Heart right ventricle (tissue), 16 donors: Measurements from ENCODE around the gene FAM120B. TPM values are rescaled to one million over a fixed set of nuclear protein-coding genes. Genes with fewer than 3 reads are reported as not detected.

Source experiments
- ATAC-seq, 8 donors: fragments of 200-7000 bp; cut with Tn5 transposase; one replicate each; pipeline ENCODE4 v1.9.1; 2020; ENCODE audit warnings: mild to moderate bottlenecking in 8 of 8, moderate library complexity in 8 of 8, moderate number of reproducible peaks in 1 of 8
- DNase-seq, 2 donors: peaks; one replicate each; pipeline ENCODE4 v3.0.0-alpha.2; 2020
- H3K27ac ChIP-seq, 10 donors: fragments of 200-600 bp; sonication (generic) in 2 of 10; one replicate each; pipeline versions ENCODE4 v1.5.0 to v1.8.0; 2020 to 2022; ENCODE audit warnings: mild to moderate bottlenecking in 3 of 10
- H3K27me3 ChIP-seq, 7 donors: fragments of 200-600 bp; one replicate each; pipeline ENCODE4 v1.8.0; 2021 to 2022; ENCODE audit warnings: mild to moderate bottlenecking in 2 of 7
- H3K36me3 ChIP-seq, 9 donors: fragments of 200-600 bp; sonication (generic) in 1 of 9; one replicate each; pipeline versions ENCODE4 v1.5.0 to v1.8.0; 2020 to 2022; ENCODE audit warnings: mild to moderate bottlenecking in 2 of 9
- H3K4me1 ChIP-seq, 9 donors: fragments of 200-600 bp; sonication (generic) in 1 of 9; one replicate each; pipeline versions ENCODE4 v1.5.0 to v1.8.0; 2020 to 2022; ENCODE audit warnings: mild to moderate bottlenecking in 4 of 9
- H3K4me3 ChIP-seq, 10 donors: fragments of 200-600 bp; sonication (generic) in 2 of 10; one replicate each; pipeline versions ENCODE4 v1.5.0 to v1.8.0; 2020 to 2022; ENCODE audit warnings: mild to moderate bottlenecking in 7 of 10, moderate library complexity in 2 of 10
- H3K9me3 ChIP-seq, 11 donors: fragments of 200-600 bp in 10 of 11; sonication (generic) in 2 of 11; one replicate each; pipeline versions ENCODE4 v1.5.0 to v1.8.0; 2013 to 2022; ENCODE audit warnings: mild to moderate bottlenecking in 2 of 11, control low read depth in 1 of 11, moderate library complexity in 1 of 11
- CTCF ChIP-seq, 9 donors: fragments of 200-600 bp; sonication (generic) in 2 of 9; IDR thresholded peaks; one replicate each; pipeline versions ENCODE4 v1.5.0 to v1.8.0; 2021 to 2022; ENCODE audit warnings: antibody characterized with exemption in 9 of 9, mild to moderate bottlenecking in 5 of 9, moderate library complexity in 1 of 9
- WGBS, 2 donors: extraction: QIAGEN DNeasy Blood & Tissue Kit; methylation state at CpG; one replicate each; pipeline ENCODE4 v1.1.7; 2013; ENCODE audit warnings: inconsistent platforms in 1 of 2; 5-methylcytosine and 5-hydroxymethylcytosine counted together
- intact Hi-C, 10 donors: fragments of 100-400 bp; cut with DNase I; formaldehyde crosslinking; loops; one replicate each; pipeline versions ENCODE4 v1.11.1 to v1.14.2; 2022
- polyA plus RNA-seq, 2 donors: library from polyadenylated mRNA; stranded (reverse); fragments of 200-250 nt; gene quantifications; one replicate each; pipeline ENCODE4 v1.2.3, GENCODE V29; 2013
- total RNA-seq, 10 donors: library from RNA; stranded (reverse); fragmentation: NEBNext Ultra II Directional in 3 of 10; extraction: Animal tissue kit (Norgen Biotek cat#: 25700) in 3 of 10; gene quantifications; one replicate each; pipeline versions ENCODE4 v1.2.1 to v1.2.4, GENCODE V29; 2021 to 2023
- donor health status: Arrhythmogenic right ventricular cardiomyopathy.
- donor health status: ischemic (EF 13 %, LVEDD 7.1; RV severe dilation, severe dysfunction).
- donor health status: healthy with polysubstance abuse.
- donor health status: DM: no; HTN: yes; CAD: no.
- donor health status: DM: no; HTN: no; CAD: no.
- donor health status: ischemic (EF 25% LVEDD 6.9; RV normal size, moderate dysfunction).
- donor health status: ischemic (EF 25% LVEDD 5.7; RV mildly dilated, moderate dysfunction).
- donor health status: healthy.
- donor health status: DM: yes; HTN: yes; CAD: no.
- donor health status: Ischemic cardiomyopathy.
- donor health status: ischemic (EF 35%, LVEDD 5.7; RV mildly dilated, moderate dysfunction).
- donor health status: nonischemic (EF 11% LVEDD 7.7; RV severe dilation, severe dysfunction).
- donor health status: DM: yes; HTN: yes; CAD: no.
- donor health status: PGD.
- donor health status: ischemic (EF 29% LVEDD 5.4; RV normal size, mild dysfunction).
- donor health status: nonischemic (EF 23%, LVEDD 6.1; RV moderate dilation, normal function).

Gene FAM120B
- total and polyA plus RNA-seq, 12 donors: 7.7 to 31.0 (median 23.9) TPM

- TF ChIP-seq CTCF (IDR thresholded peaks at IDR 0.05): no peak
- 0 to 1% methylated on average over 40 to 41 of the region's 41 CpGs for WGBS, 2 donors
These were observed 16.6 kb upstream of the FAM120B start for GRCh38 chr6:170289951-170290295.

DNA sequence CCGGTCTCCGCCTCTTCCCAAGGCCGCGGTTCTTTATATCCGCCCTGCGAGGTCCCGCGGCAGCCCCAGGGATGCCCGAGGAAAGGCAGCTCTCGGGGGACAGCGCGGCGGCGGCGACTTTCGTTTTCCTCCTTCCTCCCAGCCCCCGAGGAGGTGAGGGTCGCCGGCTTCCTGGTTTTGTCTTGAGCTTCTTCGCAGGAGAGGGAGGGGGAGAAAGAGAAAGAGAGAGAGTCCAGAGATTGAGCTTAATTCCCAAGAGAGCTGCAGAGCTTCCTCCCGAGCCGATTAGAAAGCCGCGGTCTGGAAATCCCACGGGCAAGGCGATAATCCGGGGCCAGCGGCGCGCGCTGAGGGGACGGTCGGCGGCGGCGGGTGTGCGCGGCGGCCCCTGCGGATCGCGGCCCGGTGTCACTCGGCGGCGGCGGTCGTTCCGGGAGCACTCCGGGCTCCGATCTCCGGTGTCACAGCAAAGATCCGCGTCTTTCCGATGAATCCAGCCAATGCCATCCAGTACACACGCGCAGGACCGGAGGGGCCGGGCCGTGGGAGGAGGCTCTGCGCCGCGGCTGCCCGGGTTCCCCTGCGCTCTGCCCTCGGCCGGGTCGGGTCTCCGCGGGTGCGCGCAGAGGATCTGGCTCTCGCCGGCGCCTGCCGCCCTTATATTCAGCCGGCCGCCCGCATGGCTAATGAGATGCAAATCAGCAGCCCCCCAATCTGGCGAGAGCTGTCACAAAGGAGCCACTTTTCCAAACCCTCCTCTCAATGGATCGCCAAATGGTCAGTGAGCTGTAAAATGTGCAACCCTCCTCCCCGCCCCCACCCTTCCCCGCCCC, 16.0 kb upstream of the FAM120B start, which contains the start of gene DLL1:
TSS of gene DLL1 (minus strand) at position 783 of the 833 bp plus-strand sequence. CDS start 939 bp downstream, outside the sequence.
- DNase-seq (peak; percentile 56 to 76), ATAC-seq (peak; percentile 28 to 72 (median 46))
- peak within 1 kb of the TSS; percentile 69 to 90 (median 80) for H3K4me3 ChIP-seq
- intact Hi-C loops: loop anchor here (2.0 to 10.0 kb wide), 16 partner anchors 24 to 496 kb away; no protein-coding TSS in a partner anchor
- 0% methylated on average over 73 to 82 of the region's 83 CpGs for WGBS, 2 donors
- peaks cover 0 to 12% (median 0%) of the 10 kb centered on the region in 9 donors for H3K36me3 ChIP-seq
- peak within 1 kb of the TSS; percentile 66 to 91 (median 85) for H3K27ac ChIP-seq
- peaks cover 16 to 78% (median 67%) of the 10 kb centered on the region in 9 donors for H3K4me1 ChIP-seq
- H3K27me3 ChIP-seq: peaks cover 0 to 100% (median 19%) of the 10 kb centered on the region in 7 donors
- no peaks in the 10 kb centered on the region for H3K9me3 ChIP-seq
- no peak for TF ChIP-seq CTCF (IDR thresholded peaks at IDR 0.05)

More at GRCh38 chr6:170289951-170290295, 16.6 kb upstream of the FAM120B start:
- Histone ChIP-seq H3K36me3 (peaks cover 0 to 18% (median 4%) of the 10 kb centered on the region in 9 donors), H3K4me1 (peaks cover 15 to 76% (median 64%) of the 10 kb centered on the region in 9 donors), H3K4me3 (peak overlapping the region; percentile 69 to 90 (median 80)), H3K27ac (peak overlapping the region; percentile 66 to 91 (median 85)), H3K27me3 (peaks cover 0 to 99% (median 14%) of the 10 kb centered on the region in 7 donors), H3K9me3 (no peaks in the 10 kb centered on the region)
- DNase-seq (peak in 1 of 2 donors; percentile 56), ATAC-seq (peak in 2 of 8 donors; percentile 4 to 20)
- intact Hi-C loops: loop anchor here (2.0 to 10.0 kb wide), 17 partner anchors 23 to 495 kb away; no protein-coding TSS in a partner anchor

- WGBS, 2 donors: 1% methylated on average over 69 to 87 of the region's 87 CpGs
- peaks cover 25 to 76% (median 69%) of the 10 kb centered on the region in 9 donors for H3K4me1 ChIP-seq
- peaks cover 9 to 100% (median 29%) of the 10 kb centered on the region in 7 donors for H3K27me3 ChIP-seq
- peak; percentile 82 for DNase-seq
- intact Hi-C loops: loop anchor here (2.0 to 10.0 kb wide), 18 partner anchors 25 to 497 kb away; no protein-coding TSS in a partner anchor
- H3K4me3 ChIP-seq: peak overlapping the region; percentile 8 to 90 (median 80)
- peak overlapping the region; percentile 47 to 91 (median 80) for H3K27ac ChIP-seq
- peaks cover 0 to 9% (median 0%) of the 10 kb centered on the region in 9 donors for H3K36me3 ChIP-seq
- H3K9me3 ChIP-seq: no peaks in the 10 kb centered on the region
- ATAC-seq: peak; percentile 34 to 70 (median 60)
- TF ChIP-seq CTCF (IDR thresholded peaks at IDR 0.05): peak in 3 of 9 donors; percentile 10 to 42 (median 10)
These were observed 15.1 kb upstream of the FAM120B start for GRCh38 chr6:170291271-170292110.
